GM12878 (cell line): ENCODE results near the gene CA7. TPM values are rescaled to one million over a fixed set of nuclear protein-coding genes. Genes with fewer than 3 reads are reported as not detected.

Experiments used
- ATAC-seq: fragments of 200-7000 bp; cut with Tn5 transposase; 3 replicates; pipeline ENCODE4 v1.9.1; 2020; ENCODE audit warnings: mild to moderate bottlenecking, moderate library complexity
- BruUV-seq: library from RNA; stranded (reverse); fragments of 400-500 nt; replicated peaks from 2 replicates; lab custom pipeline; 2021; lab: Mats Ljungman, UMichigan
- CTCF ChIA-PET: fragments of 300-600 bp; sonication (Branson Sonifier 250); formaldehyde crosslinking; extraction: SDS; loops from one replicate; lab custom pipeline; 2021; ENCODE audit warnings: inconsistent platforms; lab: Yijun Ruan, JAX
- POLR2A ChIA-PET: fragments of 350-600 bp; formaldehyde crosslinking; extraction: SDS; loops from one replicate; lab custom pipeline; 2021; ENCODE audit warnings: inconsistent platforms; lab: Charles Lee
- RAD21 ChIA-PET: fragments of 300-600 bp; sonication (Branson Sonifier 250); formaldehyde crosslinking; loops from one replicate; lab custom pipeline; 2023; ENCODE audit warnings: antibody characterized with exemption; ENCODE audit not compliant: unreplicated experiment; lab: Charles Lee
- SMC1A ChIA-PET: fragments of 300-600 bp; sonication (Branson Sonifier 250); formaldehyde crosslinking; loops from one replicate; lab custom pipeline; 2023; ENCODE audit not compliant: unreplicated experiment, uncharacterized antibody; lab: Charles Lee
- DNase-seq: peaks from one replicate; pipeline ENCODE4 v3.0.0-alpha.2; 2011; ENCODE audit warnings: low read depth, low spot score
- FAIRE-seq: peaks from 3 replicates; lab custom pipeline; 2011; peaks lifted over from hg19 to GRCh38; lab: Jason Lieb, UNC
- H2AFZ ChIP-seq: 2 replicates; pipeline ENCODE4 v1.6.0; 2011; ENCODE audit warnings: low read depth, low read length, control low read depth; ENCODE audit not compliant: control insufficient read depth
- H3K27ac ChIP-seq: 2 replicates; pipeline ENCODE4 v1.5.1; 2011; ENCODE audit warnings: control low read depth; ENCODE audit not compliant: control insufficient read depth, insufficient read depth
- H3K27me3 ChIP-seq, 2 experiments: replicated peaks in 1 of 2; 2 replicates each; pipeline versions ENCODE4 v1.6.0 to v1.6.1; 2011; ENCODE audit warnings: low read length in 1 of 2; ENCODE audit not compliant: control insufficient read depth in 2 of 2, insufficient read depth in 2 of 2
- H3K36me3 ChIP-seq, 2 experiments: 2 replicates each; pipeline ENCODE4 v1.5.1; 2011; ENCODE audit warnings: low read length in 1 of 2; ENCODE audit not compliant: control insufficient read depth in 2 of 2, insufficient read depth in 2 of 2
- H3K4me1 ChIP-seq: 2 replicates; pipeline ENCODE4 v1.6.1; 2011; ENCODE audit warnings: mild to moderate bottlenecking, low read length, moderate library complexity, mixed read lengths; ENCODE audit not compliant: control insufficient read depth, insufficient read depth
- H3K4me2 ChIP-seq: 2 replicates; pipeline ENCODE4 v1.6.0; 2011; ENCODE audit warnings: control low read depth; ENCODE audit not compliant: control insufficient read depth, insufficient read depth
- H3K4me3 ChIP-seq: fragments of 200-600 bp; sonication (generic); 2 replicates; pipeline ENCODE4 v1.5.1; 2016
- H3K79me2 ChIP-seq: 2 replicates; pipeline ENCODE4 v1.6.0; 2011; ENCODE audit warnings: low read length; ENCODE audit not compliant: control insufficient read depth, insufficient read depth
- H3K9ac ChIP-seq: 2 replicates; pipeline ENCODE4 v1.8.0; 2011; ENCODE audit warnings: low read length, control low read depth, mixed read lengths; ENCODE audit not compliant: control insufficient read depth, insufficient read depth
- H3K9me3 ChIP-seq: replicated peaks from 3 replicates; pipeline ENCODE4 v1.5.1; 2011; ENCODE audit warnings: mild to moderate bottlenecking, low read length; ENCODE audit not compliant: control insufficient read depth, insufficient read depth
- H4K20me1 ChIP-seq: 2 replicates; pipeline ENCODE4 v1.6.0; 2011; ENCODE audit not compliant: control insufficient read depth, insufficient read depth
- DPF2 ChIP-seq: fragments of 450-650 bp; IDR thresholded peaks from 2 replicates; pipeline ENCODE4 v1.6.1; 2017; ENCODE audit warnings: mild to moderate bottlenecking
- MTA3 ChIP-seq: IDR thresholded peaks from 2 replicates; pipeline ENCODE4 v1.6.1; 2012; ENCODE audit warnings: low read length, inconsistent platforms, borderline replicate concordance
- NFIC ChIP-seq: IDR thresholded peaks from 2 replicates; pipeline ENCODE4 v1.6.1; 2012; ENCODE audit warnings: low read depth, mild to moderate bottlenecking, inconsistent platforms, low read length, moderate library complexity
- ZNF622 ChIP-seq: fragments of 450-650 bp; IDR thresholded peaks from 2 replicates; pipeline ENCODE4 v1.6.1; 2017; ENCODE audit warnings: mild to moderate bottlenecking, inconsistent platforms
- WGBS: methylation state at CpG from one replicate; pipeline ENCODE4 v1.1.6; 2016; ENCODE audit warnings: low lambda C conversion rate; ENCODE audit not compliant: insufficient replicate concordance, insufficient coverage; ENCODE audit errors: missing lambda C conversion rate; 5-methylcytosine and 5-hydroxymethylcytosine counted together
- in situ Hi-C: fragments of 300-500 bp; cut with MboI; formaldehyde crosslinking; loops from 9 replicates; pipeline ENCODE4 v1.14.3; 2018; ENCODE audit warnings: mixed read lengths
- intact Hi-C: fragments of 100-400 bp; cut with micrococcal nuclease; formaldehyde crosslinking; loops from one replicate; pipeline ENCODE4 v1.14.2; 2022; ENCODE audit not compliant: unreplicated experiment
- polyA plus RNA-seq, 11 experiments: library from polyadenylated mRNA; depleted of rRNA in 4 of 11; unstranded in 6 of 11; stranded (reverse) in 5 of 11; fragments of >200 nt; fragmentation: Nextera tagmentation in 4 of 11; fragmentation: Illumina TruSeq in 1 of 11; extraction: Ambion mirVana in 4 of 11; extraction: Trizol in 1 of 11; gene quantifications; 1 replicate in 1 of 11; 2 replicates in 10 of 11; pipeline versions ENCODE4 v1.2.1 to v1.2.3, GENCODE V29; 2011 to 2016; ENCODE audit warnings: inconsistent platforms in 2 of 11, missing spikeins in 2 of 11, low read depth in 1 of 11
- total RNA-seq, 4 experiments: library from RNA; depleted of rRNA in 3 of 4; stranded (reverse); fragments of >200 nt in 3 of 4; fragmentation: Illumina TruSeq in 1 of 4; extraction: Trizol in 1 of 4; gene quantifications; 2 replicates each; pipeline versions ENCODE4 v1.2.1 to v1.2.3, GENCODE V29; 2013 to 2021
- TF ChIP-seq, protein P1 (sequence below): IDR thresholded peaks from 2 replicates; pipeline ENCODE4 v1.6.1; 2011; ENCODE audit warnings: borderline replicate concordance, low read depth, mild to moderate bottlenecking, moderate library complexity, mixed read lengths, low read length; ENCODE audit not compliant: insufficient read depth; ENCODE audit errors: extremely low read length
- TF ChIP-seq, protein P2 (sequence below): IDR thresholded peaks from 2 replicates; pipeline ENCODE4 v1.6.1; 2012; ENCODE audit warnings: low read depth, low read length, improper control_type of control experiment

CA7 gene
- total and polyA plus RNA-seq, 10 of the 15 experiments (the other 5 are each of a cell fraction or from before 2014, with no cell fraction given): 0.04 TPM; not detected in 9

DNA sequence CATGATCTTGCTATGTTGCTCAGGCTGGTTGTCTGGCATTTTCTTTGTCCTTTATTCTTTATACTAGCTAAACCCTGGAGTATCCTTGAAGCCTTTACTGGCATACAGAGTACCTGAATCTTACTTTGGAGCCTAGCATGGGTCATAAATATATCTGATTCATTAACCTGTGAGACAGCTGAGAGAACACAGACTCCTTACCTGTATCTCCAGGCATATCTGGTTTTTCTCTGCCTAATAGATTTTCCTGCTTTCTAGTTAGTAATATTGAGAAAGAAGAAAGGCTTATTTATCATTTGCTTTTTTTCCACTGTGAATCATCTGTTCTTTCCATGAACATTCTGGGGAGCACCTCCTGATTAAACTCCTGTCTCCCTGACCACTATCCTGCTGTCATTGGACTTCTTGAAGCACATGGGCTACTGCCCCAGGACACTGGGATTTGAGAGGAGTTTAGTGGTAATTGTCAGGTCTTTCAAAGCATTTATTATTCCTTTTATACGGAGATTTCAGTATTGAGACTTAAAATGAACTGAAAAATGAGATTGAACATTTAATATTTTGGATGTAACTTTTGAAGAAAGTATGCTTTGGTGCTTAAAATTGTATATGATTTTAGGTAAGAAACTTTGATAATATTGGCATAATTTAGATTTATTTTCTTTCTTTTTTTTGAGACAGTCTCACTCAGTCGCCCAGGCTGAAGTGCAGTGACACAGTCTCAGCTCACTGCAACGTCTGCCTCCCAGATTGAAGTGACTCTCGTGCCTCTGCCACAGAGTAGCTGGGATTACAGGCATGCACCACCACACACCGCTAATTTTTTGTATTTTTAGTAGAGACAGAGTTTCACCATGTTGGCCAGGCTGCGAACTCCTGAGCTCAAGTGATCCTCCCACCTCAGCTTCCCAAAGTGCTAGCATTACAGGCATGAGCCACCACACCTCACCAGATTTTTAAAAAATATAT lies 44.7 kb downstream of the CA7 start:
- Histone ChIP-seq H3K9ac (no peak overlapping the region), H3K36me3 (peaks cover 3 to 5% of the 10 kb centered on the region in 2 experiments), H3K4me3 (no peak overlapping the region), H3K4me1 (no peaks in the 10 kb centered on the region; the same call in 1 of the 2 replicates), H3K27ac (no peak overlapping the region), H4K20me1 (no peaks in the 10 kb centered on the region), H2AFZ (no peak overlapping the region), H3K4me2 (no peak overlapping the region), H3K9me3 (no peaks in the 10 kb centered on the region), H3K27me3 (no peaks in the 10 kb centered on the region), H3K79me2 (no peaks in the 10 kb centered on the region)
- WGBS: 82% methylated on average over 6 of the region's 6 CpGs
- POLR2A ChIA-PET: no interaction called here
- TF ChIP-seq DPF2 (no peak), MTA3 (no peak), ZNF622 (no peak), NFIC (no peak)
- TF ChIP-seq, protein P1, sequence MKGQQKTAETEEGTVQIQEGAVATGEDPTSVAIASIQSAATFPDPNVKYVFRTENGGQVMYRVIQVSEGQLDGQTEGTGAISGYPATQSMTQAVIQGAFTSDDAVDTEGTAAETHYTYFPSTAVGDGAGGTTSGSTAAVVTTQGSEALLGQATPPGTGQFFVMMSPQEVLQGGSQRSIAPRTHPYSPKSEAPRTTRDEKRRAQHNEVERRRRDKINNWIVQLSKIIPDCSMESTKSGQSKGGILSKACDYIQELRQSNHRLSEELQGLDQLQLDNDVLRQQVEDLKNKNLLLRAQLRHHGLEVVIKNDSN: no peak
- TF ChIP-seq, protein P2, sequence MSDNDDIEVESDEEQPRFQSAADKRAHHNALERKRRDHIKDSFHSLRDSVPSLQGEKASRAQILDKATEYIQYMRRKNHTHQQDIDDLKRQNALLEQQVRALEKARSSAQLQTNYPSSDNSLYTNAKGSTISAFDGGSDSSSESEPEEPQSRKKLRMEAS: no peak
- in situ Hi-C loops: no loop called here
- SMC1A ChIA-PET: no interaction called here
- no peak for DNase-seq
- RAD21 ChIA-PET: no interaction called here
- no peak for ATAC-seq
- BruUV-seq: TSS peak; percentile 14
- intact Hi-C loops: no loop called here
- no peak for FAIRE-seq
- CTCF ChIA-PET: interaction anchor here (0.6 to 9.7 kb wide), 6 partner anchors 10 to 436 kb away, joined by 3 to 77 read pairs (median 3); partner anchors contain the start of genes NAE1 and RRAD
